B cell (primary cell): ENCODE data around the gene SYMPK. TPM values are rescaled to one million over a fixed set of nuclear protein-coding genes. Genes with fewer than 3 reads are reported as not detected.

Experiments
- ATAC-seq: fragments of 200-7000 bp; cut with Tn5 transposase; one replicate; pipeline ENCODE4 v1.10.0; 2021; ENCODE audit warnings: low read depth, mild to moderate bottlenecking, moderate number of reproducible peaks, moderate library complexity
- CTCF ChIA-PET: fragments of 350-600 bp; sonication (Branson Sonifier 250); formaldehyde crosslinking; loops from one replicate; lab custom pipeline; 2021; ENCODE audit warnings: antibody characterized with exemption, inconsistent platforms; lab: Charles Lee
- POLR2A ChIA-PET: fragments of 350-600 bp; sonication (Branson Sonifier 250); formaldehyde crosslinking; loops from one replicate; lab custom pipeline; 2021; ENCODE audit warnings: antibody characterized with exemption; lab: Charles Lee
- DNase-seq: peaks from one replicate; pipeline ENCODE4 v3.0.0; 2013
- H2AFZ ChIP-seq: 2 replicates; pipeline ENCODE4 v1.6.1; 2012; ENCODE audit warnings: mild to moderate bottlenecking, low read depth, low read length; ENCODE audit not compliant: insufficient read depth, poor library complexity, severe bottlenecking
- H3K27ac ChIP-seq, 2 donors: 1 replicate in 1 of 2; 2 replicates in 1 of 2; pipeline ENCODE4 v1.5.1; 2012 to 2013; ENCODE audit warnings: low read length in 2 of 2, mild to moderate bottlenecking in 2 of 2, moderate library complexity in 1 of 2
- H3K27me3 ChIP-seq, 4 experiments: fragments of 200-600 bp in 1 of 4; sonication (generic) in 1 of 4; replicated peaks in 1 of 4; 1 replicate in 2 of 4; 2 replicates in 2 of 4; pipeline versions ENCODE4 v1.6.1 to v1.7.0; 2013 to 2016; ENCODE audit warnings: low read length in 3 of 4, mild to moderate bottlenecking in 2 of 4, mixed read lengths in 1 of 4, moderate library complexity in 1 of 4; ENCODE audit not compliant: insufficient read depth in 4 of 4, control insufficient read depth in 3 of 4; ENCODE audit errors: control extremely low read depth in 1 of 4
- H3K36me3 ChIP-seq, 2 experiments: replicated peaks in 1 of 2; 1 replicate in 1 of 2; 2 replicates in 1 of 2; pipeline versions ENCODE4 v1.6.1 to v1.7.1; 2013; ENCODE audit warnings: low read length in 1 of 2; ENCODE audit not compliant: insufficient read depth in 2 of 2, control insufficient read depth in 1 of 2; ENCODE audit errors: control extremely low read depth in 1 of 2, extremely low read depth in 1 of 2
- H3K4me1 ChIP-seq, 2 donors: fragments of 200-600 bp in 1 of 2; sonication (generic) in 1 of 2; 1 replicate in 1 of 2; 2 replicates in 1 of 2; pipeline versions ENCODE4 v1.5.1 to v1.6.1; 2013 to 2017; ENCODE audit warnings: low read length in 2 of 2; ENCODE audit not compliant: control insufficient read depth in 2 of 2, insufficient read depth in 2 of 2
- H3K4me2 ChIP-seq: replicated peaks from 2 replicates; pipeline ENCODE3; 2012; ENCODE audit warnings: mild to moderate bottlenecking, low read depth, low read length; ENCODE audit not compliant: poor library complexity, severe bottlenecking
- H3K4me3 ChIP-seq, 5 experiments: fragments of 200-600 bp in 1 of 5; sonication (generic) in 1 of 5; 1 replicate in 3 of 5; 2 replicates in 2 of 5; pipeline versions ENCODE4 v1.5.1 to v1.7.0; 2011 to 2016; ENCODE audit warnings: low read length in 4 of 5, mild to moderate bottlenecking in 4 of 5, low read depth in 2 of 5, control low read depth in 1 of 5, moderate library complexity in 1 of 5; ENCODE audit not compliant: insufficient read depth in 1 of 5; ENCODE audit errors: control extremely low read depth in 1 of 5, extremely low read depth in 1 of 5
- H3K79me2 ChIP-seq: fragments of 200-600 bp; sonication (generic); one replicate; pipeline ENCODE4 v1.6.0; 2016; ENCODE audit warnings: low read length; ENCODE audit not compliant: control insufficient read depth, insufficient read depth
- H3K9ac ChIP-seq: fragments of 200-600 bp; sonication (generic); 2 replicates; pipeline ENCODE4 v1.6.1; 2017; ENCODE audit warnings: mild to moderate bottlenecking, low read length, moderate library complexity
- H3K9me3 ChIP-seq, 3 donors: one replicate each; pipeline versions ENCODE4 v1.6.1 to v1.7.1; 2013; ENCODE audit warnings: low read length in 2 of 3; ENCODE audit not compliant: control insufficient read depth in 2 of 3, insufficient read depth in 1 of 3; ENCODE audit errors: control extremely low read depth in 1 of 3
- H4K20me1 ChIP-seq: 2 replicates; pipeline ENCODE4 v1.6.0; 2012; ENCODE audit warnings: mild to moderate bottlenecking, low read length; ENCODE audit not compliant: insufficient read depth, control insufficient read depth, poor library complexity, severe bottlenecking
- H3K27ac Mint-ChIP-seq: one replicate; pipeline ENCODE4 v1.8.0; 2021; ENCODE audit warnings: mixed read lengths
- H3K27me3 Mint-ChIP-seq: one replicate; pipeline ENCODE4 v1.8.0; 2021; ENCODE audit warnings: mixed read lengths
- H3K4me1 Mint-ChIP-seq: one replicate; pipeline ENCODE4 v1.8.0; 2021; ENCODE audit warnings: mixed read lengths
- H3K4me3 Mint-ChIP-seq: one replicate; pipeline ENCODE4 v1.8.0; 2021; ENCODE audit warnings: mixed read lengths
- H3K9me3 Mint-ChIP-seq: one replicate; pipeline ENCODE4 v1.8.0; 2022; ENCODE audit warnings: mixed read lengths; ENCODE audit not compliant: insufficient read depth
- CTCF ChIP-seq: fragments of 200-600 bp; IDR thresholded peaks from one replicate; pipeline ENCODE4 v1.8.0; 2022; ENCODE audit warnings: antibody characterized with exemption, mild to moderate bottlenecking
- EZH2 ChIP-seq: IDR thresholded peaks from 2 replicates; pipeline ENCODE4 v1.6.1; 2012; ENCODE audit warnings: borderline replicate concordance, low read depth, mild to moderate bottlenecking, moderate library complexity, low read length; ENCODE audit not compliant: insufficient read depth, poor library complexity, severe bottlenecking
- whole genome bisulfite sequencing: methylation state at CpG from one replicate; pipeline ENCODE4 v1.1.5; 2013; ENCODE audit warnings: missing lambda C conversion rate; ENCODE audit not compliant: insufficient coverage; 5-methylcytosine and 5-hydroxymethylcytosine counted together
- intact Hi-C: fragments of 100-400 bp; cut with micrococcal nuclease; formaldehyde crosslinking; loops from one replicate; pipeline ENCODE4 v1.10.0; 2022
- polyA plus RNA-seq: library from polyadenylated mRNA; depleted of rRNA; stranded (reverse); fragments of >200 nt; gene quantifications from 2 replicates; pipeline ENCODE4 v1.2.3, GENCODE V29; 2012
- total RNA-seq, 2 donors: library from RNA; stranded (reverse); fragments of 120-200 nt in 1 of 2; gene quantifications; 1 replicate in 1 of 2; 2 replicates in 1 of 2; pipeline versions ENCODE4 v1.2.3 to v1.2.4, GENCODE V29; 2013 to 2022

The SYMPK gene
- total and polyA plus RNA-seq, 2 donors (not counting 1 experiment from before 2014, with no cell fraction given), result 119 to 138 TPM

- POLR2A ChIA-PET, result interaction anchor here (1.0 kb wide), 1 partner anchor 19 kb away, joined by 3 read pairs; the partner anchor contains the start of gene FOXA3
- H3K27me3 ChIP-seq, result peaks cover 0 to 10% (median 3%) of the 10 kb centered on the region in 4 experiments
- peaks cover 0 to 2% (median 0%) of the 10 kb centered on the region in 3 donors for H3K9me3 ChIP-seq
- peak overlapping the region; percentile 71 for H3K4me2 ChIP-seq
- peaks cover 39% of the 10 kb centered on the region for H4K20me1 ChIP-seq
- intact Hi-C loops, result loop anchor here (1.0 kb wide), 1 partner anchor 66 kb away; no protein-coding TSS in a partner anchor
- peaks cover 29% of the 10 kb centered on the region for H3K79me2 ChIP-seq
- Mint-ChIP-seq H3K9me3 (no peaks in the 10 kb centered on the region), H3K27ac (peak overlapping the region; percentile 62), H3K27me3 (peaks cover 14% of the 10 kb centered on the region), H3K4me3 (peak overlapping the region; percentile 82), H3K4me1 (peaks cover 29% of the 10 kb centered on the region)
- H3K36me3 ChIP-seq, result peaks cover 0 to 4% of the 10 kb centered on the region in 2 experiments
- WGBS, result 24% methylated on average over 31 of the region's 47 CpGs
- H3K4me3 ChIP-seq, result peak overlapping the region in 4 of 5 experiments; percentile 8 to 50 (median 16)
- TF ChIP-seq EZH2 (no peak), CTCF (peak; percentile 99)
- CTCF ChIA-PET, result interaction anchor here (1.0 to 2.9 kb wide), 7 partner anchors 12 to 114 kb away, joined by 3 to 11 read pairs (median 6); partner anchors contain the start of genes FOXA3 and SIX5
- peaks cover 24 to 39% of the 10 kb centered on the region in 2 donors for H3K4me1 ChIP-seq
- peak overlapping the region; percentile 33 for H3K9ac ChIP-seq
- DNase-seq (peak; percentile 89), ATAC-seq (peak; percentile 37)
- H2AFZ ChIP-seq, result no peak overlapping the region
- no peak overlapping the region for H3K27ac ChIP-seq
These were observed 20.0 kb upstream of the SYMPK start for GRCh38 chr19:45882652-45883585.
